WTC11 (cell line): Measurements from ENCODE around the gene SPATA4. TPM values are rescaled to one million over a fixed set of nuclear protein-coding genes. Genes with fewer than 3 reads are reported as not detected.

Experiments used
- ATAC-seq: fragments of 200-7000 bp; cut with Tn5 transposase; 2 replicates; pipeline ENCODE4 v1.10.0; 2021; ENCODE audit warnings: mild to moderate bottlenecking, moderate library complexity
- CTCF ChIA-PET: fragments of 300-600 bp; sonication (Branson Sonifier 250); formaldehyde crosslinking; loops from one replicate; lab custom pipeline; 2021; ENCODE audit warnings: antibody characterized with exemption; lab: Charles Lee
- POLR2A ChIA-PET: fragments of 350-600 bp; sonication (Branson Sonifier 250); formaldehyde crosslinking; loops from one replicate; lab custom pipeline; 2021; ENCODE audit warnings: antibody characterized with exemption; lab: Charles Lee
- DNase-seq: peaks from one replicate; pipeline ENCODE4 v3.0.0; 2021; ENCODE audit warnings: low spot score
- H3K27ac Mint-ChIP-seq: 2 replicates; pipeline ENCODE4 v1.8.0; 2021; ENCODE audit warnings: mixed read lengths
- H3K27me3 Mint-ChIP-seq: 2 replicates; pipeline ENCODE4 v1.8.0; 2021; ENCODE audit warnings: low read depth, mild to moderate bottlenecking, moderate library complexity, mixed read lengths
- H3K36me3 Mint-ChIP-seq: 2 replicates; pipeline ENCODE4 v1.8.0; 2021; ENCODE audit warnings: mixed read lengths
- H3K4me1 Mint-ChIP-seq: 2 replicates; pipeline ENCODE4 v1.8.0; 2022; ENCODE audit warnings: mixed read lengths
- H3K4me3 Mint-ChIP-seq: 2 replicates; pipeline ENCODE4 v1.8.0; 2021; ENCODE audit warnings: mild to moderate bottlenecking, moderate library complexity, mixed read lengths
- H3K9me3 Mint-ChIP-seq: 2 replicates; pipeline ENCODE4 v1.8.0; 2021; ENCODE audit warnings: mixed read lengths
- AFF4 ChIP-seq: sonication (generic); formaldehyde crosslinking; IDR thresholded peaks from 2 replicates; pipeline ENCODE4 v1.8.1; 2023; ENCODE audit warnings: mild to moderate bottlenecking, missing genetic modification reagents, borderline replicate concordance
- E2F5 ChIP-seq: sonication (generic); formaldehyde crosslinking; IDR thresholded peaks from 2 replicates; pipeline ENCODE4 v1.8.1; 2022; ENCODE audit warnings: mild to moderate bottlenecking, moderate library complexity, missing genetic modification reagents
- FOXK1 ChIP-seq: sonication (generic); formaldehyde crosslinking; IDR thresholded peaks from 2 replicates; pipeline ENCODE4 v1.8.0; 2022; ENCODE audit warnings: mild to moderate bottlenecking, moderate library complexity, missing genetic modification reagents
- GTF2I ChIP-seq: fragments of 250-450 bp; sonication (Bioruptor Pico); conservative IDR thresholded peaks from 2 replicates; pipeline ENCODE4 v1.4.0; 2021; ENCODE audit warnings: mild to moderate bottlenecking
- KAT7 ChIP-seq: sonication (generic); formaldehyde crosslinking; IDR thresholded peaks from 2 replicates; pipeline ENCODE4 v1.8.1; 2023; ENCODE audit warnings: missing genetic modification reagents, mild to moderate bottlenecking, borderline replicate concordance
- MAX ChIP-seq: sonication (generic); formaldehyde crosslinking; IDR thresholded peaks from 2 replicates; pipeline ENCODE4 v1.8.0; 2022; ENCODE audit warnings: mild to moderate bottlenecking, missing genetic modification reagents
- NR2C2 ChIP-seq: sonication (generic); formaldehyde crosslinking; IDR thresholded peaks from 2 replicates; pipeline ENCODE4 v1.8.0; 2022; ENCODE audit warnings: mild to moderate bottlenecking, missing genetic modification reagents
- SOX15 ChIP-seq: fragments of 250-450 bp; sonication (Bioruptor Pico); IDR thresholded peaks from 2 replicates; pipeline ENCODE4 v1.9.0; 2021; ENCODE audit warnings: mild to moderate bottlenecking
- TP53 ChIP-seq: sonication (generic); formaldehyde crosslinking; IDR thresholded peaks from 2 replicates; pipeline ENCODE4 v1.8.1; 2023; ENCODE audit warnings: mild to moderate bottlenecking, missing genetic modification reagents
- ZNF138 ChIP-seq: sonication (generic); formaldehyde crosslinking; conservative IDR thresholded peaks from 2 replicates; pipeline ENCODE4 v1.8.1; 2022; ENCODE audit warnings: mild to moderate bottlenecking, moderate library complexity, missing genetic modification reagents
- ZNF317 ChIP-seq: sonication (generic); formaldehyde crosslinking; IDR thresholded peaks from 2 replicates; pipeline ENCODE4 v1.8.1; 2023; ENCODE audit warnings: low read depth, mild to moderate bottlenecking, moderate library complexity, missing genetic modification reagents, borderline replicate concordance
- ZNF396 ChIP-seq: fragments of 250-450 bp; sonication (Bioruptor Pico); IDR thresholded peaks from 2 replicates; pipeline ENCODE4 v1.8.0; 2021; ENCODE audit warnings: mild to moderate bottlenecking, moderate library complexity, borderline replicate concordance
- ZNF512 ChIP-seq: sonication (generic); formaldehyde crosslinking; IDR thresholded peaks from 2 replicates; pipeline ENCODE4 v1.8.1; 2022; ENCODE audit warnings: missing genetic modification reagents, borderline replicate concordance
- ZNF532 ChIP-seq: fragments of 250-450 bp; sonication (Bioruptor Pico); IDR thresholded peaks from 2 replicates; pipeline ENCODE4 v1.9.0; 2021; ENCODE audit warnings: mild to moderate bottlenecking, borderline replicate concordance
- ZSCAN18 ChIP-seq: fragments of 250-450 bp; sonication (Bioruptor Pico); IDR thresholded peaks from 2 replicates; pipeline ENCODE4 v2.1.2; 2022; ENCODE audit warnings: mild to moderate bottlenecking, moderate library complexity
- total RNA-seq: library from RNA; stranded (reverse); gene quantifications from 3 replicates; pipeline ENCODE4 v1.2.3, GENCODE V29; 2021
- TF ChIP-seq, protein P1 (sequence below): sonication (generic); formaldehyde crosslinking; IDR thresholded peaks from 2 replicates; pipeline ENCODE4 v1.8.1; 2023; ENCODE audit warnings: mild to moderate bottlenecking, missing genetic modification reagents, moderate library complexity
- TF ChIP-seq, protein P2 (sequence below): sonication (generic); formaldehyde crosslinking; IDR thresholded peaks from 2 replicates; pipeline ENCODE4 v1.8.0; 2022; ENCODE audit warnings: mild to moderate bottlenecking, missing genetic modification reagents
- TF ChIP-seq, protein P3 (sequence below): sonication (generic); formaldehyde crosslinking; IDR thresholded peaks from 2 replicates; pipeline ENCODE4 v1.8.1; 2022; ENCODE audit warnings: low read depth, missing genetic modification reagents, borderline replicate concordance

Gene SPATA4
- total RNA-seq, 1 experiment from 2014 or later = not detected

DNA sequence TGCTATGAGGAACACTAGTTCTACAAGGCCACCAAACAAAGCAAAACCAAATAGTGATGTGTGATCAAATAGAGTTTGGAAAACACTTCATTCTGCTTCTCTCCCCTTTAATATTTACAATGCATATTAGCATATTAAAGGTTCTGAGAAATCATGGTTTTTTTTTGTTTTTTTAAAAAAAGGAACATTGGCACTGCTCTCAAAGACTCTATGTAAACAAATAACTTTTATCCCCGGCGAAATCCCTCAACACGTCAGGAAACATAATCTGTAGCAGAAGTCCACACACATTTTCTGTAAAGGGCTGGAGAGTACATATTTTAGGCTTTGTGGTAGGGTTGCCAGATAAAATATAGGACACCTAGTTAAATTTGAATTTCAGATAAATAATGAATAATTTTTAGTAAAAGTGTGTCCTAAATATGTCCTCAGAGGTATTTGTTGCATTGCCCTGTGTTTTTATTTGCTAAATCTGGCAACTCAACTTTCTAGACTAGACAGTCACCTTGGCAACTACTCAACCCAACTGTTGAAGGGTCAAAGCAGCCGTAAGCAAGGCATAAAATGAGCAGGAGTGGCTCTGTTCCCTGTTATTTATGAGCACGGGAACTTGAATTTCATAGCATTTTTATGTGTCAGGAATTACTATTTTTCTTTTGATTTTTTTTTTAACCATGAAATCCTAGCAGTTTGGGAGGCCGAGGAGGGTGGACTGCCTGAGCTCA lies 8.6 kb downstream of the SPATA4 start:
- Mint-ChIP-seq H3K27me3 (no peaks in the 10 kb centered on the region; the same call in 1 of the 2 replicates), H3K36me3 (no peaks in the 10 kb centered on the region), H3K4me1 (peaks cover 46% of the 10 kb centered on the region), H3K27ac (peak overlapping the region; percentile 84), H3K4me3 (no peak overlapping the region; the same call in 1 of the 2 replicates), H3K9me3 (no peaks in the 10 kb centered on the region)
- ATAC-seq (no peak), DNase-seq (no peak)
- POLR2A ChIA-PET = no interaction called here
- CTCF ChIA-PET = no interaction called here
- TF ChIP-seq ZNF317 (CRISPR knock-in tag) (no peak), AFF4 (CRISPR knock-in tag) (no peak), FOXK1 (CRISPR knock-in tag) (no peak), ZNF532 (CRISPR knock-in tag) (no peak), GTF2I (CRISPR knock-in tag) (no peak), SOX15 (no peak), ZSCAN18 (CRISPR knock-in tag) (no peak), E2F5 (CRISPR knock-in tag) (no peak), MAX (CRISPR knock-in tag) (no peak), TP53 (CRISPR knock-in tag) (no peak), ZNF512 (CRISPR knock-in tag) (no peak), KAT7 (CRISPR knock-in tag) (no peak), ZNF396 (CRISPR knock-in tag) (no peak), NR2C2 (CRISPR knock-in tag) (no peak), ZNF138 (CRISPR knock-in tag) (no peak)
- TF ChIP-seq, protein P1, sequence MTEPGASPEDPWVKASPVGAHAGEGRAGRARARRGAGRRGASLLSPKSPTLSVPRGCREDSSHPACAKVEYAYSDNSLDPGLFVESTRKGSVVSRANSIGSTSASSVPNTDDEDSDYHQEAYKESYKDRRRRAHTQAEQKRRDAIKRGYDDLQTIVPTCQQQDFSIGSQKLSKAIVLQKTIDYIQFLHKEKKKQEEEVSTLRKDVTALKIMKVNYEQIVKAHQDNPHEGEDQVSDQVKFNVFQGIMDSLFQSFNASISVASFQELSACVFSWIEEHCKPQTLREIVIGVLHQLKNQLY (CRISPR knock-in tag) = no peak
- TF ChIP-seq, protein P2, sequence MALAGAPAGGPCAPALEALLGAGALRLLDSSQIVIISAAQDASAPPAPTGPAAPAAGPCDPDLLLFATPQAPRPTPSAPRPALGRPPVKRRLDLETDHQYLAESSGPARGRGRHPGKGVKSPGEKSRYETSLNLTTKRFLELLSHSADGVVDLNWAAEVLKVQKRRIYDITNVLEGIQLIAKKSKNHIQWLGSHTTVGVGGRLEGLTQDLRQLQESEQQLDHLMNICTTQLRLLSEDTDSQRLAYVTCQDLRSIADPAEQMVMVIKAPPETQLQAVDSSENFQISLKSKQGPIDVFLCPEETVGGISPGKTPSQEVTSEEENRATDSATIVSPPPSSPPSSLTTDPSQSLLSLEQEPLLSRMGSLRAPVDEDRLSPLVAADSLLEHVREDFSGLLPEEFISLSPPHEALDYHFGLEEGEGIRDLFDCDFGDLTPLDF (CRISPR knock-in tag) = no peak
- TF ChIP-seq, protein P3, sequence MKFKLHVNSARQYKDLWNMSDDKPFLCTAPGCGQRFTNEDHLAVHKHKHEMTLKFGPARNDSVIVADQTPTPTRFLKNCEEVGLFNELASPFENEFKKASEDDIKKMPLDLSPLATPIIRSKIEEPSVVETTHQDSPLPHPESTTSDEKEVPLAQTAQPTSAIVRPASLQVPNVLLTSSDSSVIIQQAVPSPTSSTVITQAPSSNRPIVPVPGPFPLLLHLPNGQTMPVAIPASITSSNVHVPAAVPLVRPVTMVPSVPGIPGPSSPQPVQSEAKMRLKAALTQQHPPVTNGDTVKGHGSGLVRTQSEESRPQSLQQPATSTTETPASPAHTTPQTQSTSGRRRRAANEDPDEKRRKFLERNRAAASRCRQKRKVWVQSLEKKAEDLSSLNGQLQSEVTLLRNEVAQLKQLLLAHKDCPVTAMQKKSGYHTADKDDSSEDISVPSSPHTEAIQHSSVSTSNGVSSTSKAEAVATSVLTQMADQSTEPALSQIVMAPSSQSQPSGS (CRISPR knock-in tag) = no peak
